ENCODE data around the gene DCTD.

The DCTD gene

DNA sequence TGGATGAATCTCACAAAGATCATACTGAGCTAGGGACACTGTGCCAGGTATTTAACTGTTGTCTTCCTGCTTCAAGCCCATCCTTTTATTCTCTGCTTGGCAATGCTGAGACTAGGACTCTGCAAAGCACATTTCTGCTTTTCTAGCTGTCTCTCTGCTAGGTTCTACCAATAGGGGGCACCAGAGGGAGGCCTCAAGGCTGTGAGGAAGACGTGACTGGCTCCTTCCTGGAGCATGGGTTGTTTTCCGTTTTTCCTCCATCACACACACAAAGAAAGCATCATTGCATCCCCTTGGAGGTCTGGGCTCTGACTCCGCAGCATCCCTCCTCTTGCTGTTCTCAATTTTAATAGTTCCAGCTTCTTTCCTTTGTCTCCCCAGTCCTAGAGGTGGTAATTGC lies 10.9 kb upstream of the DCTD start:
- TF ChIP-seq, protein P1, sequence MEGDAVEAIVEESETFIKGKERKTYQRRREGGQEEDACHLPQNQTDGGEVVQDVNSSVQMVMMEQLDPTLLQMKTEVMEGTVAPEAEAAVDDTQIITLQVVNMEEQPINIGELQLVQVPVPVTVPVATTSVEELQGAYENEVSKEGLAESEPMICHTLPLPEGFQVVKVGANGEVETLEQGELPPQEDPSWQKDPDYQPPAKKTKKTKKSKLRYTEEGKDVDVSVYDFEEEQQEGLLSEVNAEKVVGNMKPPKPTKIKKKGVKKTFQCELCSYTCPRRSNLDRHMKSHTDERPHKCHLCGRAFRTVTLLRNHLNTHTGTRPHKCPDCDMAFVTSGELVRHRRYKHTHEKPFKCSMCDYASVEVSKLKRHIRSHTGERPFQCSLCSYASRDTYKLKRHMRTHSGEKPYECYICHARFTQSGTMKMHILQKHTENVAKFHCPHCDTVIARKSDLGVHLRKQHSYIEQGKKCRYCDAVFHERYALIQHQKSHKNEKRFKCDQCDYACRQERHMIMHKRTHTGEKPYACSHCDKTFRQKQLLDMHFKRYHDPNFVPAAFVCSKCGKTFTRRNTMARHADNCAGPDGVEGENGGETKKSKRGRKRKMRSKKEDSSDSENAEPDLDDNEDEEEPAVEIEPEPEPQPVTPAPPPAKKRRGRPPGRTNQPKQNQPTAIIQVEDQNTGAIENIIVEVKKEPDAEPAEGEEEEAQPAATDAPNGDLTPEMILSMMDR (IDR thresholded peaks at IDR 0.05; ENCODE audit: insufficient read depth, low read depth, low read length, missing control alignments), result peak; percentile 14
- DNase-seq (ENCODE audit: low read depth), result no peak
- H3K4me3 ChIP-seq (ENCODE audit: low read length), result no peak overlapping the region

DNA sequence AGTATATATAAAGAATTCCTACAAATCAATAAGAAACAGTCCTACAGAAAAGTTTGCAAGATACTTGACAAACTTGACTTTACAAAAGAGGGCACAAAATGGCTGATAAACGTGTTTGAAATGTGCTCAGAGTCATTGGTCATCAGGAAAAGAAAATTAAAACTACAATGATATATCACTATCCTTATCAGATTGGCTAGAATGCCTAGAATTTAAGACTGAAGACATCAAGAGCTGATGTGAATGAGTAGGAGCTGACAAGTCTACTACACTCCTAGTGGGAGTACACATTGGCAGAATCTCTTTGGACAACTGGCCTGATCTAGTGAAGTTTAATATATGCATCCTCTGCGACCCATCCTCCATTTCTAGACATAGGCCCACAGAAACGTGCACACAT lies 10.3 kb upstream of the DCTD start:
- H3K4me3 ChIP-seq (ENCODE audit: low read length), result no peak overlapping the region
- DNase-seq (ENCODE audit: low read depth), result no peak
- TF ChIP-seq, protein P1 (IDR thresholded peaks at IDR 0.05; ENCODE audit: insufficient read depth, low read depth, low read length, missing control alignments), result no peak

DNA sequence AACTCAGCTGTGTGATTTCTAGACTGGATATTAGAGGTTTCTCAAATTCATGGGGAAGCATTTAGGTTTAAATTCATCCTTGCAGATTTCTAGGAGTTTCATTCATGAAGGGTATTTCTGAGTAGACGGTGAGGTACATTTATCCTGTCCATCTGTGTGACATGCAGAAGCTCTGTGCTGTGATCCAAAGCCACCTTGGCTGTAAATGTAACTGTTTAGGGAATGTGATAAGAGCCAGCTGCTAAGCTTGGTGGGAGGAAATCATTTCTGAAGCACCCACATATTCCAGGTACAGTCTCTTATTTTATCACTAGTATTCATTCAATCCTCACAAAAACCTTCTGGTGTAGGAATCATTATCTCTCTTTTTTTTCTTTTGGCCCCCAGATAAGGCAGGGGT lies 8.7 kb upstream of the DCTD start:
- DNase-seq (ENCODE audit: low read depth), result no peak
- TF ChIP-seq, protein P1 (IDR thresholded peaks at IDR 0.05; ENCODE audit: insufficient read depth, low read depth, low read length, missing control alignments), result no peak
- no peak overlapping the region for H3K4me3 ChIP-seq (ENCODE audit: low read length)

DNA sequence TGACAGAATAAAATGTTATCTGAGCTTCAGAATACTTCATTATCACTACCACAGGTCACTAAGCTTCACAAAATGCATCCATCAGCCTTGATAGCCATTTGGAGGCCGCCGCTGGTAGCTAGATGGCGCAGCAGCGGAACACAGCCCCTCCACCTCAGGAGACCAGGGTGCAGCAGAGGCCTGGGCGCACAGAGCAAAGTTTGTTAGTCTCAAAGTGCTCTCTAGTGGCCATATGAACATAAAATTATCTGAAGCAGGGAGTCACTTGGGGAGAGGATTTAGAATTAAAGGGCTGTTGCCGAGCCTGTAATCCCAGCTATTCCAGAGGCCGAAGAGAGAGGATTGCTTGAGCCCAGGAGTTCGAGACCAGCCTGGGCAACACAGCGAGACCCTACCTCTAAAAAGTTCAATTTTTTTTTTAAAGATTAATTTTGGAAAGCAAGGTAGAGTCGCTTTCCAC lies 8.1 kb upstream of the DCTD start:
- peak; percentile 62 for DNase-seq (ENCODE audit: low read depth)

DNA sequence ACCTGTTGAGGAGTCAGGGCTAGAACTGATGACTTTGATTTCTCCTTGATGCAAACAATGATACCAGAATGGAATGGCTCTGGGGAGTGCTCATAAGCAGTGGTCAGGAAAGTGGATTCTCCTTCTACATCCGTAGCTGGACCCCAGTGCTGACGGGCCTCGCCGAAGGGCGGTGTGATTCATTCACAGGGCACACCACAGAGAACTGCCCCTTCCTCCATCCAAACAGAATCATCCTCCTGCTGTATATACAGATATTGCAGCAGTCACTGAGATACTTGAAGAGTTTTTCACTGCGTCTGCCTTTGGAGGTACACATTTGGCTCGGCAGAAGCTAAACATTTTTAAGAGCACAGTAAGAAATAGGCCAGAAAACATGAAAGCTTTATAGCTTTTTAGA lies 7.3 kb upstream of the DCTD start:
- H3K4me3 ChIP-seq (ENCODE audit: low read length), result no peak overlapping the region
- no peak for DNase-seq (ENCODE audit: low read depth)
- TF ChIP-seq, protein P1 (IDR thresholded peaks at IDR 0.05; ENCODE audit: insufficient read depth, low read depth, low read length, missing control alignments), result no peak

More for the DNA sequence above, 8.1 kb upstream of the DCTD start:
- H3K4me3 ChIP-seq (ENCODE audit: low read length), result no peak overlapping the region
- TF ChIP-seq, protein P1 (IDR thresholded peaks at IDR 0.05; ENCODE audit: insufficient read depth, low read depth, low read length, missing control alignments), result peak; percentile 44

DNA sequence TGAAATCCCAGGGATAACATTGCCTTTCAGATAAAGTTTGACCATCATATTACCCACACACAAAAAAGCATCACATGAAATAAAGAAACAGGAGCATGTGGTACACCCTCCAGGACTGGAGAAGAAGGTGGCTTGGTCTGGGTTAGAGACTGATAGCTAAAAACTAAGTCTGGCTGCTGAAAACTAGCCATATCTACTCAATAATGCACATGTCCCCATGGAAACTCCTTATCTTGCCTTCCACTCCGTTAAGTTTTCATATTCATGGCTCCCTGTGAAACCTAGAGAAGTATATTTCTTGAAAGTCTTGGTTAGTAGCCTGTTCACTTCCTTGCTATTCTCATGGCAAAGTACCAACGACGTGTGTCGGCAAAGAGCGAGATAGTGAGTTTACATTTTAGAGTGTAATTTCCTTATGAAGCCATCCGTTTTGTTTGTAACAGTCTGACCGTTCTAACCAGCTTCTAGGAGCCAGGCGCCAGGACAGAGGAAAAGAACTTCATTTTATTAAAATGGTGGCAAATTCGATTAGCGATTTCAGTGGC lies 6.7 kb upstream of the DCTD start:
- TF ChIP-seq, protein P1 (IDR thresholded peaks at IDR 0.05; ENCODE audit: insufficient read depth, low read depth, low read length, missing control alignments), result no peak
- H3K4me3 ChIP-seq (ENCODE audit: low read length), result no peak overlapping the region
- no peak for DNase-seq (ENCODE audit: low read depth)

DNA sequence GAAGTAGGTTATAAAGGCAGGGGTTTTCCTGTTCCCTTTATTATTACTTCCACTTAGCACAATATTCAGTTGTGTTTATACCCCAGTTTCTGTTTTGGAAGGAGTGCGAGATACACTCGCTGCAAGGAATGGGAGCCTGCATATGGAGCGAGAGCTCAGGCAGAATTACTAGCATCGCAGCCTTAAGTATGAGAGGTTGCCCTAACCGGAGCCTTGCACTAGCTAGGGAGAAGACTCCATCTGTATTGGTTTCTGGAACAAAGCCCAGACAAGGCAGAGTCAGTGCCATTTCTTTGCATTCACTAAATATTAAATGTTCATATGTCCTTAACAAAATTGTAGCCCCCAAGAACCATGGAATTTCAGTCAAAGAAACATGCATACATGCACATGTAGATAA lies 6.2 kb upstream of the DCTD start:
- TF ChIP-seq, protein P1 (IDR thresholded peaks at IDR 0.05; ENCODE audit: insufficient read depth, low read depth, low read length, missing control alignments), result no peak
- no peak for DNase-seq (ENCODE audit: low read depth)
- no peak overlapping the region for H3K4me3 ChIP-seq (ENCODE audit: low read length)

Measured in epithelial cell of esophagus (primary cell).